ENCODE measurements around the gene PFKP. TPM values are rescaled to one million over a fixed set of nuclear protein-coding genes. Genes with fewer than 3 reads are reported as not detected.
A peak's percentile ranks its signal among the peaks of the same experiment; 100 is the strongest.

The PFKP gene
- total RNA-seq, 1 donor from 2014 or later: 55.2 TPM

- H3K79me2 ChIP-seq (ENCODE audit: low read depth): no peaks in the 10 kb centered on the region
- no peaks in the 10 kb centered on the region for H4K20me1 ChIP-seq (ENCODE audit: low read depth)
- Mint-ChIP-seq H3K4me1 (peaks cover 9% of the 10 kb centered on the region), H3K4me3 (no peak overlapping the region), H3K9me3 (peaks cover 22% of the 10 kb centered on the region), H3K36me3 (peaks cover 2% of the 10 kb centered on the region), H3K27ac (no peak overlapping the region), H3K27me3 (ENCODE audit: insufficient read depth, low read depth) (peaks cover 14% of the 10 kb centered on the region)
- no peak overlapping the region for H3K9ac ChIP-seq
- no peak overlapping the region for H3K4me3 ChIP-seq
- no peak for TF ChIP-seq EZH2 (IDR thresholded peaks at IDR 0.05)
- TF ChIP-seq EZH2phosphoT487 (IDR thresholded peaks at IDR 0.05): no peak
- TF ChIP-seq CTCF (IDR thresholded peaks at IDR 0.05): no peak
- no peaks in the 10 kb centered on the region for H3K27me3 ChIP-seq
- no peak overlapping the region for H3K27ac ChIP-seq
- peaks cover 10% of the 10 kb centered on the region for H3F3A ChIP-seq (ENCODE audit: low read depth)
- no peak for DNase-seq (ENCODE audit: low spot score)
- no peak overlapping the region for H2AFZ ChIP-seq (replicated peaks)
- H3K9me3 ChIP-seq (ENCODE audit: low read depth): no peaks in the 10 kb centered on the region
- H3K4me2 ChIP-seq: no peak overlapping the region
- peaks cover 2% of the 10 kb centered on the region for H3K4me1 ChIP-seq
- no peaks in the 10 kb centered on the region for H3K36me3 ChIP-seq
These were observed 27.3 kb upstream of the PFKP start for GRCh38 chr10:3040069-3040468.

DNA sequence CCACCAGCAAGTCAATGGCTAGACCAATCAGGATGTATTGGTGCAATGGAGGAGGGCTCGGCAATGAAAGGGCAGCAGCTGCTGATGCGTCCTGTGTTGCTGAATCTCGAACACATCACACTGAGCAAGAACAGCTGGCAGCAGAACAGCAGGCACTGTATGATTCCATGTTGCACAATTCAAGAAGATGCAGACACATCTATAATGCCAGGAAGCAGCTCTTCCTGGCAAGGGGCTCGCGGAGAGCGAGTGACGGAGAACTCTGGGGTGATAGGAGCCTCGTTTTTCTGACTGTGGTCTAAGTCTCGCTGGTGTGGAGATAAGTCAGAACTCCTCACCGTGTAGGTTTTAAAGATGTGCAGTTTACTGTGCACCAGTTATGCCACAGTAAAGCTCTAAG lies 24.8 kb upstream of the PFKP start:
- Histone ChIP-seq H2AFZ (replicated peaks) (no peak overlapping the region), H3K9ac (no peak overlapping the region), H3K27ac (no peak overlapping the region), H3K4me3 (no peak overlapping the region), H3K4me2 (no peak overlapping the region), H3K4me1 (peaks cover 27% of the 10 kb centered on the region), H3F3A (ENCODE audit: low read depth) (peaks cover 22% of the 10 kb centered on the region), H3K36me3 (no peaks in the 10 kb centered on the region), H3K9me3 (ENCODE audit: low read depth) (no peaks in the 10 kb centered on the region), H3K79me2 (ENCODE audit: low read depth) (no peaks in the 10 kb centered on the region), H3K27me3 (no peaks in the 10 kb centered on the region), H4K20me1 (ENCODE audit: low read depth) (no peaks in the 10 kb centered on the region)
- peaks cover 31% of the 10 kb centered on the region for H3K4me1 Mint-ChIP-seq
- DNase-seq (ENCODE audit: low spot score): no peak
- H3K36me3 Mint-ChIP-seq: peaks cover under 1% of the 10 kb centered on the region
- H3K4me3 Mint-ChIP-seq: no peak overlapping the region
- no peak overlapping the region for H3K27ac Mint-ChIP-seq
- H3K9me3 Mint-ChIP-seq: peaks cover 15% of the 10 kb centered on the region
- TF ChIP-seq EZH2phosphoT487 (IDR thresholded peaks at IDR 0.05): no peak
- no peak for TF ChIP-seq EZH2 (IDR thresholded peaks at IDR 0.05)
- TF ChIP-seq CTCF (IDR thresholded peaks at IDR 0.05): no peak
- peaks cover 16% of the 10 kb centered on the region for H3K27me3 Mint-ChIP-seq (ENCODE audit: insufficient read depth, low read depth)

DNA sequence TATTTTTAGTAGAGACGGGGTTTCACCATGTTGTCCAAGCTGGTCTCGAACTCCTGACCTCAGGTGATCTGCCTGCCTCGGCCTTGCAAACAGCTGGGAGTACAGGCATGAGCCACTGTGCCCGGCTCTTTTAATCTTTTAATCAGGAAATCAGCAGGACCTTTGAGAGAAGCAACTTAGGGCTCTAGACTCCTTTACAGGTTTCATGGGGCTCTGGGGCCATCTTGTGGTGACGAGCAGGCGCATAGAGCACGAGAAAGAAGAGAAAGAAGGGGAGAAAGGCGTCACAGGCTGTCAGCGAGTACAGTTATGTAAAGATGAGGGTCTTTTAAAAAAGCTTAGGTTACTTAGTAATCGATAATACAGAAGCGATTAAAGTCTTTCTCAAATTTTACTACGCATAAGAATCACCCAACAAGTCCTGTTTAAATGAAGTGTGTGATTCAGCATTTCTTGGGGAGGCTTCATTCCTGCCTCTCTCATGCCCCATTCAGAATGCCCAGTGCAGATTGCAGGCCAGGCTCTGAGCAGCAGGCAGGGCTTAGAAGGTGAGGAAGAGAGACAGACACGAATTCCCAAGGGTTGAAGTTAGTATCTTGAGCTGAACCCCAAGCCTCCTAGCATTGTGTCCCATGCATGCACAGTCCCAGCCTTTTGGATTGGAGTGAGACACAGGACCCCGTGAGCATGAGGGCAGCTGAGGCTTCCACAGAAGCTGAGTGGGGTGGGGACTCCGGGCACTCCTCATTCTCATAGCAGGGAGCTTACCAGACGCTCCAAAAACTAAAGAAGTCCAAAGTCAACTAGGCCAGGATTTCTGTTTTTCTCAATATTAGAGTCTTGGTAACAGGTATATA lies 23.6 kb upstream of the PFKP start:
- Histone ChIP-seq H2AFZ (replicated peaks) (peak overlapping the region; percentile 43), H3K36me3 (no peaks in the 10 kb centered on the region), H3K27ac (no peak overlapping the region), H3K4me3 (no peak overlapping the region), H3F3A (ENCODE audit: low read depth) (peaks cover 22% of the 10 kb centered on the region), H3K27me3 (no peaks in the 10 kb centered on the region), H3K9me3 (ENCODE audit: low read depth) (no peaks in the 10 kb centered on the region), H3K9ac (no peak overlapping the region), H4K20me1 (ENCODE audit: low read depth) (no peaks in the 10 kb centered on the region), H3K4me1 (peaks cover 32% of the 10 kb centered on the region), H3K4me2 (no peak overlapping the region), H3K79me2 (ENCODE audit: low read depth) (no peaks in the 10 kb centered on the region)
- peaks cover 42% of the 10 kb centered on the region for H3K4me1 Mint-ChIP-seq
- H3K4me3 Mint-ChIP-seq: peak overlapping the region; percentile 21
- peak overlapping the region; percentile 27 for H3K27ac Mint-ChIP-seq
- peak; percentile 89 for DNase-seq (ENCODE audit: low spot score)
- no peaks in the 10 kb centered on the region for H3K36me3 Mint-ChIP-seq
- TF ChIP-seq CTCF (IDR thresholded peaks at IDR 0.05) (peak; percentile 92), EZH2 (IDR thresholded peaks at IDR 0.05) (no peak)
- H3K27me3 Mint-ChIP-seq (ENCODE audit: insufficient read depth, low read depth): peaks cover 14% of the 10 kb centered on the region
- peaks cover 10% of the 10 kb centered on the region for H3K9me3 Mint-ChIP-seq

Data from neural progenitor cell (in vitro differentiated cells).